Right lung (tissue), 5 donors: ENCODE measurements around the gene UFD1. TPM values are rescaled to one million over a fixed set of nuclear protein-coding genes. Genes with fewer than 3 reads are reported as not detected.

ENCODE experiments used
- DNase-seq, 2 donors: peaks; one replicate each; pipeline ENCODE4 v3.0.0-alpha.2; 2013
- polyA plus RNA-seq, 5 donors: library from polyadenylated mRNA; unstranded; fragments of 120-200 nt; gene quantifications; one replicate each; pipeline versions ENCODE4 v1.2.1 to v1.2.3, GENCODE V29; 2013; ENCODE audit warnings: inconsistent platforms in 1 of 5, low replicate concordance in 1 of 5; ENCODE audit not compliant: insufficient read length in 5 of 5, insufficient read depth in 1 of 5

The UFD1 gene
- polyA plus RNA-seq, 5 donors, result 58.6 to 76.8 (median 66.4) TPM

DNA sequence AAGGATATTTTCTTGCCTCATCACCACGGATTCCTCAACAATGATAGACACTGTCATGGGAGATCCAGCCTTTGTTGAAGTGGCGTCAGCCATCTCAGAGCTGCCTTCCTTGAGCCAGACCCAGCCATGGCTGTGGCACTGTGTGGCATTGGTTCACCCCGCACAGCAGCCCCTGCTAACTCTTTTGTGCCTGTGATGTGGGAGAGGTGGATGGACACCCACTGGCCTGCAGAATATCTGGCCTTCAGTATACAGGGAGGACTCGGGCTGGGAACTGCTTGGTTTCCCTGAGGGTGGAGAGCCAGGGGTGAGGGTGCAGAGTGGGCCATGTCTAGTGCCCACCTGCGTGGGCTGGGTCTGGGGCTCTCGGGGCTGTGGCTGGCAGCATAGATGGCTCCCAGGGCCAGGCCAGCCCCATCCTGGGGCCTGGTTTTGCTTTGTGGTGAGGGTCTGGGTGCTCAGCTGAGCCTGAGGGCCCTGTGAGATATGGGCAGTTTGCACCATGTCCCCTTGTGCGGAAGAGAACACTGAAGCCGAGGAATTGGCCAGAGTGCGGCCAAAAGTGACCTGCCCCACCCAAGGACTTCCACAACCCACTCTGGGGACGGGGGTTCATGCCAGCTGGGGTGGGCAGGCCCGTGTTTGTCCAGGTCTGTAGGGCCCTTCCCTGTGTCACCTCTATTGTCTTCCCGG lies 39.1 kb upstream of the UFD1 start:
- DNase-seq, result no peak

DNA sequence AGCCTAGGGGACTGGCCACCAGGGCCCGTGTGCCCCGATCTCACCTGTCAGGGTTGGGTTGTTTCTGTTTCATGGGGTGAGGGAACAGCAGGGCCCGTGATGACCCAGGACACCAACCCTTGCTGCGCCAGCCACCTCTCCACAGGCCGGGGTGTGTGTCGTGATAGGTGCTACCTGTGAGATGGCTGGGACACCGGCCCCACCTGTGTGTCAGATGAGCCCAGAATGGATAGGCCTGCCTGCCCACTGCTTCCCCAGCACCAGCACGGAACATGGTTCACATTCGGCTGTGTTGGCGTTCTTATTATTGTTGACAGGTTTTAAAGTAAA lies 38.1 kb upstream of the UFD1 start:
- no peak for DNase-seq

DNA sequence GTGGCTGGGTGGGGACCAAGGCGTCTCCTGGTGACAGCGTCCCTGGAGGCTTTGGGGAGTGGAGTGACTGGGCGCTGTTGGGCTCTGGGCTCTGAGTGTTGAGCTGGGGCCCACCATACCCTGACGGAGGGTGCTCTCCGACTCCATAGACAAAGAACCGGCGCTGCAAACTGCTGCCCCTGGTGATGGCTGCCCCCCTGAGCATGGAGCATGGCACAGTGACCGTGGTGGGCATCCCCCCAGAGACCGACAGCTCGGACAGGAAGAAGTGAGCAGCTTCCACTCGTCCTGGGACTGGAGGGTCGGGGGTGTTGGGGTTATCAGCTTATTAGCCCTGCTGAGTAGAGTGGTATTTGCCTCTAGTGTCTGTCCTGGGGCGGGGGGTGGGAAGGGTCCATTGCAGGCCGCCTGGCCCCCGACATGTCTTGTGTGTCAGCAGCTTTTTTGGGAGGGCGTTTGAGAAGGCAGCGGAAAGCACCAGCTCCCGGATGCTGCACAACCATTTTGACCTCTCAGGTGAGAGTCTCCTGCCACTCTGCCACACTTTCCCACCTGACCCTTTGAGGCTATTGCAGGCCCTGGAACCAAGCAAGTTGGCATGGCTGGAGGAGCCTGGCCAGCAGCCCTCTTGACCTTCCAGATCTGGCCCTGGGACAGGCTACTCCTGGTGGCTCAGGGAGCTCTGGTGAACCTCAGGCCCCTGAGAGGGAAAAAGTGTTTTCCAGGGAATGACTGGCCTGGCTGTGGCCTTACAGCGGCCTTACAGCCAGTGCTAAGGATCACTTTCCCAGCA lies 37.6 kb upstream of the UFD1 start:
- DNase-seq, result no peak

DNA sequence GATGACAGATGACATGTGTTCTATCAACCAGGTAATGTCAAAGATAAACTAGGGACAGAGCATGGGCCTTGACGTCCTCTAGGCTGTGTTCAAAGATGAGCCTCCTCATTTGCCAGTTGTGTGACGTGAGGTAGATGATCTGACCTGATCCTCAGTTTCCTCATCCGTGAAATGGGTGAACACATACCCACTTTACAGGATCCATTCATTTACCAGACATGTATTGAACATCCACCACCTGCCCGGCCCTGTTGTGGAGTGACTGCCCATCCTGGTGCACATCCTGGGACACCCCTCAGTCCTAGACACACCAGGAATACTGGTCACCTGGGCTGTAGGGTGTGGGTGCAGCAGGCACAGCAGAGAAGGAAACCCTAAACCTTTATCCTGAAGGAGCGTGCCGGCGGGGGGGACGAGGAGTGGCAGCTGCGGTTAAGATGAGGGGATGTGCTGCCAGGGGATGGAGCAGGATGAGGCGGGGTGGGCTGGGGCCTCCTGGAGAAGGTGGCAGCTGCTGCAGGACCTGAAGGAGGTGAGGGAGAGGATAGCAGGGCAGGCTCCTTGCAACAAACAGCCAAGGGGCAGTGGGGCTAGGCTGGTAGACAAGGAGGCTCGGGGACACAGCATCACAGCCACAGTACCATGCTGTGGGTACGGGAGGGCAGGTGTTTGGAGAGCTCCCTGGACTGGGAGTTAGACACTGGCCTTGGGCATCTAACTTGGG lies 36.8 kb upstream of the UFD1 start:
- DNase-seq, result no peak

DNA sequence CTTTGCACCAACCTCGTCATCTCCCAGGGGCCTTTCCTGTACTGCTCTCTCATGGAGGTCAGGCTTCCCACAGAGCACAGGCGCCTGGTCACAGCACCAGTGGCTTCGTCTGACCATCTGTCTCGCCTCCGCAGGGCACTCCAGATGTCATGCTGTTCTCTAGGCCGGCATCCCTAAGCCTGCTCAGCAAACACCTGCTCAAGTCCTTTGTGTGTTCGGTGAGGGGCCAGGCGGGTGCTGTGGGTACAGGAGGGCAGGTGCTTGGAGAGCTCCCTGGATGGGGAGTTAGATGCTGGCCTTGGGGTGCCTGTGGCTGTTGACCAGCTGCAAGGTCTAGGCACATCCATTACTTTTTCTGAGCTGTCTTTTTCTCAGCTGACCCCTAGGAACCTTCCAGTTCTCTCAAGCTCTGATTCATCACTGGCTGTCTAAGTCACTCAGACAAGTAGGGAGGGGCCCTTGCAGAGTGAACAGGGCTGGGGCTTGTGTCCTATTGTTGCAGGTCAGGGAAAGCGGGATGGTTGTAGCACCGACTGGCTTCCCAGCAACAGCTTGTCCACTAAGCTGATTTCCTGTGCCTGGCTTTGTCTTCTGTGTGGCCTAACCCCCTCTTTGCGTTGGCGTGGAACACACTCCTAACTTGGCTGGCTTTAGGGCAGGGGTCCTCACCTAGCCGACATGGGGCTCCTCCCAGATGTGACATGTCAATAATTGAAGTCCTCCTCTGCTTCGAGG lies 36.0 kb upstream of the UFD1 start:
- DNase-seq, result no peak

DNA sequence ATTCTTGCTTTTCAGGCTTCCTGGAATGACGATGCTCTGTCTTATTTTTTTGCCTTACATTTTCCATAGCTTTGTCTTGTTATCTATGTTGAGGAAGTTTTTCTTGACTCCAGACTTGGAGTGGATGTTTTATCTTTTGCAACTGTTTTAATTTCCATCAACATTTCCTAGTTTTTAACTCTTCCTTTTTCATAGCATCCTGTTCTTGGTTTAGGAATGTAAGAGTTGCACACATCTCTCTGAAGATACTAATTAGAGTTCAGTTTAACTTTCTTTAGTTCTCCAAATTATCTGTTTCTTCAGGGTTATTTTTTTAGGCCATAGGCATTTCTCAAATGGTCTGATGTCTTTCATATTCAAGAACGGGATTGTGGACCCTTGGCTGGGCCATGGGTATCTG lies 34.8 kb upstream of the UFD1 start:
- DNase-seq, result no peak

DNA sequence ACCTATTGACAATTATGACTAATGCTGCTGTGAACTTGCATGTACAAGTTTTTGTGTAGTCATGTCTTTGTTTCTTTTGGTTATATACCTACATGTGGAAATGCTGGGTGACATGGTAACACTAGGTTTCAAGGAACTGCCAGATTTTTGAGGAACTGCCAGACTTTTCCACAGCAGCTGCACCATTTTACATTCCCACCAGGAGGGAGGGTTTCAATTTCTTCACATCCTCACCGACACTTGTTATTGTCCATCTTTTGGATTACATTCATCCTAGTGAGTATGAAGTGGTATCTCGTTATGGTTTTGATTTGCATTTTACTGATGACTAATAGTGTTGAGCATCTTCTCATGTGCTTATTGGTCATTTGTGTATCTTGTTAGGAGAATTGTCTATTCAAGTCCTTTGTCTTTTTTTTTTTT lies 31.9 kb upstream of the UFD1 start:
- no peak for DNase-seq

DNA sequence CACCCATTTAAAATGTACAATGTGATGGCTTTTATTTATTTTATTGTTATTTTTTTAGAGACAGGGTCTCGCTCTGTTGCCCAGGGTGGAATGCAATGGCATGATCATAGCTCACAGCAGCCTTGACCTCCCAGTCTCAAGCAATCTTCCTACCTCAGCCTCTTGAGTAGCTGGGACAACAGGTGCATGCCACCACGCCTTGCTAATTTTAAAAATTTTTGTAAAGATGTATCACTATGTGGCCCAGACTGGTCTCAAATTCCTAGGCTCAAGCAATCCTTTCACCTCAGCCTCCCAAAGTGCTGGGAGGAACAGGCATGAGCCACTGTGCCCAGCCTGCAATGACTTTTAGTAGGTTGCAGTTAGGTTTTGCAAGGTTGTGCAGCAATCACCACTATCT lies 30.9 kb upstream of the UFD1 start:
- no peak for DNase-seq

DNA sequence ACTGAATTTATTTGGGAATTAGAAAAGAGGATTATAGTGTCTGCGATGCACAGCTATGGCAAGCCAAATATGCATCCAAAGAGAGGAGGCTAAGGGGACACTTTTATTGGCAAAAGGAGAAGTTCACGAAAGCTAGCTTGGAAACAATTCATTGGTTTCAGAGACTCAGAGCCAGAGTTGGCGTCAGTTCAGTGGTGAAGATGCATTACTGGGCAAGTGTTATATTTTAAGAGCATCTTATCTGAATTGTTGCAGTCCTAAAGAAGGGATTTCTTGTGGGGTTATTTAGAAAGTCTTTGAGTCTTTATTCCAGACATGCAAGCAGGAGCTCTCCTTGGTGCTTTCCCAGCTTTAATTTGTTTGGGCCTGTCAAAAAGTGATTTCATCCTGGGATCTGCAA lies 30.2 kb upstream of the UFD1 start:
- no peak for DNase-seq

DNA sequence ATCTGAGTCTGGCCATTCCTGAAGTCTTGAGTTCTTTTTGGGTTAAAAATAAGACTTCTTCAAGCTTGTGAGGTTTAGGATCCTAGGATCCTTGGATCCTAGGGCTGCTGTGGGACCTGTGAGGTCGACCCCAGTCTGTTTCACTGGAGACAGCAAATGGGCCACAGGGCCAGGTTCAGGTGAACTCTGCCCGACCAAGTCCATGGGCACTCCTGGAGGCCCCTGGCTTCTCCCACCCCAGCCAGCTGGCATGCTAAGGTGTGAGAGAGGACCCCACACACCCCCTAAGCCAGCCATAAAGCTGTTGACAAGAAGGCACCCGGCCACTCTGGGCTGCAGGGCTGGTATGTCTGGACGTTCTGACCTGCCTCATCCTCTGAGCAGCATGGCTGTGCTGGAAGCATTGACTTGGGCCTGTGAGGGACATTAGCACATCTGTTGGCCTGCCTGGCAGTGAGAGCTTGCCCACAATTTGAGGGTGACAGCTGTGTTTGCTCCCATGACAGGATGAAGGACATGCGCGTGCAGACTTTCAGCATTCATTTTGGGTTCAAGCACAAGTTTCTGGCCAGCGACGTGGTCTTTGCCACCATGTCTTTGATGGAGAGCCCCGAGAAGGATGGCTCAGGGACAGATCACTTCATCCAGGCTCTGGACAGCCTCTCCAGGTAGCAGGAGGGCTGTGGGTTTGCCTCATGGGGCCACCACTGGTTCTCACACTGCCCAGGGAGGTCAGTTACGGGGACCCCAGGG lies 29.2 kb upstream of the UFD1 start:
- no peak for DNase-seq

DNA sequence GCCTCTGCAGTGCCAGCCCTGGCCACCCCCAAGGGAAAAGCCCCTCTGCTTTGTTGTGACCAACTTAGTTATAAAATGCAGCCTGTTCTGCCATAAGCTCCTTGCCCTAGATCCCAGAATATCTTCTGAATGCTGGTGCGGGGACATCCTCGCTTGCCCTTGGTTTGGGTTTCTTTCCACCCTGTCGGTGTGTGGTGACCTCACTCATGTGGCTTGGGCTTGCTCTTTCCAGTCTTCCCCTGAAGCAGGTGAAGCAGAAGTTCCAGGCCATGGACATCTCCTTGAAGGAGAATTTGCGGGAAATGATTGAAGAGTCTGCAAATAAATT lies 28.5 kb upstream of the UFD1 start:
- DNase-seq, result no peak

DNA sequence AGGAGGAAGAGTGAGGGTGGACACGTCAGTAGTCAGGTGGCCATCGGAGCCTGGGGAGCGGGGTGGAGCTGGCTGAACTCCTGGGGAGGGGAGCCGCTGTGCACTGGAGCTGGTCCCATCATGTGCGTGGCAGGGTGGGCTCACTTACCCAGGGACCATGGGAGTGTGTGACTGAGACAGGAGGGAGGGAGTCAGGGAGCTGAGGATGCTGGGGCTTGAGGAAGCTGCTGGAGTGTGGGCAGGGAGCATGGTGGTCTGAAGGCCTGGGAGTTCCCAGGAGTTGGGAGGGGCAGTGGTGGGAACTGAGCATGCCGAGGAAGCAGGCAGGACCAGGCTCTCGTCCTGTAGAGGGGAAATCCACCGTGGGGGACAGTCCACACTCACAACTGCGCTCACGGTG lies 27.2 kb upstream of the UFD1 start:
- no peak for DNase-seq

DNA sequence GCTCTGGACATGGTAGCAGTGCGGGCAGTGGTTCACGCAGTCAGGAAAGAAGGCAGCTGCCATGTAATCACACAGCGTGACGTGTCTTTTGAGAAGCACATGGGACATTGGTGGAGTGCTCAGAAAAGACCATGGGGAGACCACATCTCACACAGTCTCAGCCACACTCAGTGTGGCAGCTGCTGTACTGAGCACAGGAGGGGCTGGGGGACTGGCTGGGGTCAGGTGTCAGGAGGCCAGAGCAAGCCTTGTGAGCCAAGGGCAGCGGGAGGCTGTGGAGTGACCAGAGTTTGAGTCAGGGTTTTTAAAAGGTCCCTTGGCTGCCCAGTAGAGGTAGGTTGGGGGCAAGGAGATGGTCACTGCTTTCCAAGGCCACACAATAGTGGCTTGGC lies 26.7 kb upstream of the UFD1 start:
- DNase-seq, result no peak

DNA sequence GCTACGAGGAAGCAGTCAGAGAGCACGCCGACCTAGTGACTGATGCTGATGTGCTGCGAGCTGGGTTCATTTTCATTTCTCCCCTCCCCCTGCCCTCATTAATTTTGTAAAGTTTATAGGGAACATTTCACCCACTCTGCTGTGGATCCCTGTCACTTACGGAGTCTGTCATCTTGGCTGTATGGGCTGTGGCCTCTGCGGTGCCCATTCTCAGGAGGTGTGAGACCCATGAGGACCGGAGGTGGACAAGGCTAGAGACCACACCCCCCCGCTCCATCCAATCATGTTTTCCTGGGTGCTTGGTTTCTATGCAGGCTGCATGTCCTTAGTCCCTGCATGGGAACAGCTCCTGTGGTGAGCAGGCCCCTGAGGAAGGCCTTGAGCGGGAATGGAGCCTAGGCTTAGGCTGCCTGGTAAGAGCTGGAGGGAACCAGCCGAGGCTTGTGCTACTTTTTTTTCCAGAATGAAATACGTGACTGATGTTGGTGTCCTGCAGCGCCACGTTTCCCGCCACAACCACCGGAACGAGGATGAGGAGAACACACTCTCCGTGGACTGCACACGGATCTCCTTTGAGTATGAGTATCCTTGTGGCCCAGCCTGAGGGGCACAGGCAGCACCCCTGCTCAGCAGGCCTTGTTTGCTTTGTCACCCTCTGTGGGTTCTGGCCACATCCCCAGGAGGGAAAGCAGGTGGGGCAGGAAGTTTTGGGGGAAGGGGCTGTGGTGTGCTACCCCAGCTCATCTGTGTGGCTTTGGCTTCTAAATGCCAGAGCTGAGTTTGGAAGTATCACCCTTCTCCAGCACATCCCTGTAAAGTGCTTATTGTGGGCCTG lies 26.1 kb upstream of the UFD1 start:
- DNase-seq, result no peak

DNA sequence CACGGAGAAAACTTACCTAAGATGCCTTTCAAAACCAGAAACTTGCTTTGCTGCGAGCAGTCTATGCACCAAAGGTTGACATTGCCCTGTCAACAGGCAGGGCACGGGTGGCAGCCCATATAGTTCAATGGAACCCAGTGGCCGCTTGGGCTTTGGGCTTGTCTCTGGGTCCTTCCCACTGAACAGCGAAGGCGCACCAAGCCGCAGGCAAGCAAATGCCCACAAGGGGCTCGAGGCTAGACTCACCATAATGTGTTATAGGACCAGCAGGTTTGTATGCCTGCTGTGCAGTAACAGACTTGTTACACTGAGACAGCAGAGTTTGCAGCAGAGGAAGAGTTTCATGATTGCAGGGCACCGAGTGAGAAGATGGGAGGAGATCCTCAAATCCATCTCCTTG lies 24.9 kb upstream of the UFD1 start:
- DNase-seq, result no peak

DNA sequence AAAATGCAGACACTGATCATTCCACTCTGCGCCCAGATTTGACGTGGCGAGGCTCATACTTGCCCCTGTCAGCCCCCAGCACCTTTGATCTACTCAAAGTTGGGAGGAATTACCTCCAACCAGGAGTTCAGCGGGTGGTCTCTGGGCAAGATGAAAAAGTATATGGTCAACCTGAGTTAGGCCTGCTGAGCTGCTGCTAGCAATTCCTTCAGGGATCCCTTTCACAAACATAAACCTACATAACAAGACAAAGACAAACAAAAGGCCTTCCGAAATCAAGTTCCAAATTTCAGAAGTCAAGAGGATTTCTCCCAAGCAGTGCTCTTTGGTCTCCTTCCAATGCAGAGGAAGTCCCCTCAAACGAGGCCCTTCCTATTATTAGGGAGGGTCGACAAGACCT lies 24.4 kb upstream of the UFD1 start:
- DNase-seq, result no peak

DNA sequence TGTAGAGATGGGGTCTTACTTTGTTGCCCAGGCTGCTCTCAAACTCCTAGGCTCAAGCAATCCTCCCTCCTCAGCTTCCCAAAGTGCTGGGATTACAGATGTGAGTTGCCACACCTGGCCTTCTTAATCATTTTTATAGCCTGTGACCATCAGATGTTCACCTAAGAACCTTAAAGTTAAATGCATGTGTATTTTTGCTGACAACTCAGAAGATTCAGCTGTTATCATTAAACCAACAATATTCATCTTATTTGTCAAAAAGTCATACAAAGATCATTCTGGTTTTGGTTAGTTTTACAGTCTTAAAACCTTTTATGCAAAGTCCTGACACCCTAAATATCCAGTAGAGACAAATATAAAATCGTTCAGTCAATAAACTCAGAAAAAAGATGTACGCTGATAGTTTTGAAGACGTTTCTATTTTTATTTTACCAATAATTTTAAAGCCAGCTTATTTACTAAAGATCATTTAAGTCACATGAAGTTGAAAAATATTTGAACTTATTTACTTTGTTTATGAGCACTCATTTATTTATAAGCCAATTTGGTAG lies 23.0 kb upstream of the UFD1 start:
- DNase-seq, result no peak

DNA sequence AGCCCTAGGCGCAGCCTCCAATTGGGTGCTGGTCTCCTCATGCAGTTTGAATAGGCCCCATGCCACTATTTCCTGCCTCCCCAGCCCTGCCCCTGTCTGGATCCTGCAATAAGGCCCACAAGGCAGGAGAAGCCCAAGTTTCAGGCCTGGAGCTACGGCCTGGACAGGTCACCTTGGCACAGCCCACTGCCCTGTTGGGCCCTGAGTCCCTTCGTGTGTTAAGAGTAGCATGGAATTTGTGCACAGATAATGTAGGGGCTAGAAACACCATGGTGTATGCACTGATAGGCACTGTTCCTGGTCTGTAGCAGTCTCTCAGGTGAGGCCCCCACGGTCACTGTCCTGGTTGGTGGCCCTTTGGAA lies 20.9 kb upstream of the UFD1 start:
- no peak for DNase-seq

DNA sequence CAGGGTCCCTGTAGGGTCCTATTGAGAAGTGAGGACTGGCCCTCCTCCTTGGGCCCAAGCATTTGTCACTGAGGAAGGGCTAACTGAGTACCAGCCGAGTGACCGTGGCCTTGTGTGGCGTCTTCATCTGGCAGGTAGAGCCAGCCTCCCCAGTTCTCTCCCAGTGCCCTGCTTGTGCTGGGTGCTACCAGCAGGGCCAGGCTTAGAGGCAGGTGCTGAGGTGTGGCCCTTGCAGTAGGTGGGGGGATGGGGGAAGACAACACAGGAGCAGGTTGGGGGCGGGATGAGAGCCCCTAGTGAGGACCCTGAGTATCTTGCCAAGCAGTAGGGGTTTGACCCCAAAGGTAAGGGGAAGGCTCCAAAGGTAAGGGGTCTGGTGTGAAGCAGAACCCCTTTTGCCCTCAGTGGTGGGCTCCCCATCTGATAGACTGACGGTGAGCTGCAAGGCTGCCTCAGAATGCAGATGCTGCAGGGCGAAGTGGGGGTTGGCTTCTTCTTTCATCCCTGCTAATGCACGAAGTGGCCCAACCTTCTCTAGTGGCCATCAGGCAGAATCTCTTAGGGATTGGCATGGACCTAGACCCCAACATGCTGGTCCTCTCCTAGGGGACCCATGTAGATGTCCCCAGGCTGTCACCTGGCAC lies 20.4 kb upstream of the UFD1 start:
- DNase-seq, result no peak

DNA sequence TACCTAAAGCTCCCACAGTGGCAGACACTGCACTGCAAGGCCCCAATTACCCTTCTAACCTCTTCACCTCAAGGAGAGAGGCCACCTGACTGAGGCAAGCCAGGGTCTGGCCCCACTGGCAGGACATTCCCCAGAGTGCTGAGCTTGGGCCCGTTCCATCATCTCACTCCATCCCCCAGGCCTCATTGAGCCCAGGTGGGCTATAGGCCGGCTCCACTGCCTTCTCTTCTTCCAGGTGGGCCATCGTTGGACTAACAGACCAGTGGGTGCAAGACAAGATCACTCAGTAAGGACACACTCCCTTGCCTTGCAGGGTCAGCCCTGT lies 19.8 kb upstream of the UFD1 start:
- no peak for DNase-seq
